HG03558 (cell line): ENCODE results near the gene NRG3.

Experiments
- ATAC-seq: cut with Tn5 transposase; IDR thresholded peaks from one replicate; pipeline ENCODE4 v1.9.1; 2021; ENCODE audit warnings: moderate number of reproducible peaks; ENCODE audit not compliant: unreplicated experiment; ENCODE audit errors: extremely low read depth

NRG3 gene

DNA sequence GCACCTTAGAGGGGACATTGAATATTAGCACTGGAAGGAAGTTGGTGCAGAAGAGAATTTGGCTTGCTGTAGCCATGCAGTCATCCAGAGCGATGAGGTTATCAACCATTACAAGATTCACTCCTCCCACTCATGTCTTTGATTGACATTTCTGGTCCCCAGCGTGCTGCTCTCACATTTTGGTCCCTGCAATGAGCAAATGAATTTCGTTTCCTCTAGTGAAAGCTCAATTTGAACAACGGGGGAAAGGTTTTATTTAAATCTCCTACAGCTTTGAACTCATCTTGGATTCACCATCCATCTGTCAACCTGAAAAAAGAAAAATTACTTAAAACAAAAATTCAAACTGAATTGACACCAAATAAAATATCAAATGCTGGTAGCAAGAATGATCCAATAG, 975.2 kb downstream of the NRG3 start:
- no peak for ATAC-seq

DNA sequence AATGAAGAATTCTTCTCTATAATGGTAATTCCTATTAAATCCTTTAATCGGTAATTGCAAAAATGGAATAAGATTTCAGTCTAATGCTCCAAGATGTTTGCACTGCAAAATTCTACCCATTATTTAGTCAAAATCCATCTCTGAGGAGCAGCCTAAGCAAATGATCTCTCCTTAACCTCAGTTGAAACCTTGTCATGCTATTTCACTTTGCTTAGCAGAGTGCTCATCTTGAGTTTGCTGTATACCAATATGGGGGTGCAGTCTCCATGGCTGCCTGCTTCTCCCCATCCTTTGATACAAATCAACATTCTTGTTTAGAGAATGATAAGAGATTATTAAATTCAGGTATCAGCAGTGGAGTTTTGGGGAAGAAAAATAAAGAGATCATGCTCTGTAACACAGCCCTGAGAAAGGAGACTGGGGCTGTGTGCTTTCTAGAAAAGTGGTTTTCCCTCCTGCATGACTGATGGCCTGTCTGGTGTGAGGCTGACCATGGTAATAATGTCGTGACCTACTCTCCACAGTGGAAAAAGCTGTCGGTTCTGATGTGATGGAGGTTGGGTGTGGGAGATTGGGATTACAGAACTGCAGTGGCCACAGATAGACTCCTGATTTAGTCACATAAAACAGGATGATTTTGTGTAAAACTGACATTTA, 982.1 kb downstream of the NRG3 start:
- ATAC-seq, result no peak

DNA sequence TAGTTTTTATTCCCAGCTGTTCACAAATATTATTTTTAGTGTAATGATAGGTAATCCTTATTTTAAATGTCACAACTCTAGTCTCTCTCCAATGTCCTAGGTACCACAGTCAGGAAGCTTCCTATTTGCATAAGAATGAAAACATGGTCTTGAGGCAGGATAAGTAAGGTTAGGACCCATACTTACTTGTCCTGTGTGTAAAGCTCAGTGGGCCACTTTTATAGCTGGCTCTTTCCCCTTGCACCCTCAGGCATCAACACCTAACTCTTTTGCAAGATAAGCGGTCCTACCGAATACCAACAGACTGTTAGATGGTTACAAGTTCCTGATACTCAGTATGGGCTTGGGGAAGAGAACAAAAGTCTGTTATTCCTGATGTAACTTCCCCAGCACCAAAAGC, 986.9 kb downstream of the NRG3 start:
- ATAC-seq, result no peak

DNA sequence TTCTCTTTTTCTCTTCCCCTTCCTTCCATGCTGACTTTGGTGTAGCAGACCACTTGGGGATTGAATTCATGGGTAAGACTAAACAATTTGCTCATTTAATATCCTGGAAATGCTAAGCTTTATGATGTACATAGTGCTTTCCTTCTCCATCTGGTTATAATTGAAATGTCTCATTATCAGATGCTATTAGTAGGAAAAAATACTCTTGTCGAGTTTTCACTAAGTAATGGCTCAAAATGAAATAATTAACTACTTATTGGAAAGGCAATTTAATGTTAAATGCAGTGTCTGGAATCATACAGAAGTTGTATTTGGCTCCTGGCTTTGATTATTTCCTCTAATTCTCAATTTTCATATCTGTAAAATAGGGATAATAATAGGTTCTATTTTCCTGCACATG, 990.4 kb downstream of the NRG3 start:
- no peak for ATAC-seq

DNA sequence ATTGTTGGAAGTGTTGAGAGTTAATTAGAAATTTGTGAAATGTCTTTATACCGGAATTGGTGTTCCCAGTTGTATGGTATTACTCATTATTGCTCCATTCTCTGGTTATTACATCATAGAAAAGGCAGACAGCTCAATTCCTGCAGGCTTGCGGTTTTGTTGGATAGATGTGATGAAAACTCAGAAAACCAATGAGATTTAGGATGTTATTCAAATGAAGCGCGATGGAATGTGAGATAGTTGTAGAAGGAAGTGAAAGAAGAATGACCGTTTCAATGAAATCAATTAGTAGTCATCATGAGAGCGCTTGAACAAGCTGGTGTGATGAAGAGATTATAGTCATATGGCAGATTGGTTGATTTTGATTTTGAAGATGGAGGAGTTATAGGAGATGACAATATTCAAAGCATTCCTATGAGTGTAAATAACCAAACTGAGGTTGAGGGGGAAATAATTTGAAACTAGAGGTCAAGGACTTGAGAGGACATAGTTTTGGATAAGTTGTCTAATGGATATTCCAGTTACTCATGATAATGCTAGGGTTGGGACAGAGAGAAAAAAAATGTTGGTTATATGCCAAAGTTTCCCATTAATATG, 991.5 kb downstream of the NRG3 start:
- no peak for ATAC-seq

DNA sequence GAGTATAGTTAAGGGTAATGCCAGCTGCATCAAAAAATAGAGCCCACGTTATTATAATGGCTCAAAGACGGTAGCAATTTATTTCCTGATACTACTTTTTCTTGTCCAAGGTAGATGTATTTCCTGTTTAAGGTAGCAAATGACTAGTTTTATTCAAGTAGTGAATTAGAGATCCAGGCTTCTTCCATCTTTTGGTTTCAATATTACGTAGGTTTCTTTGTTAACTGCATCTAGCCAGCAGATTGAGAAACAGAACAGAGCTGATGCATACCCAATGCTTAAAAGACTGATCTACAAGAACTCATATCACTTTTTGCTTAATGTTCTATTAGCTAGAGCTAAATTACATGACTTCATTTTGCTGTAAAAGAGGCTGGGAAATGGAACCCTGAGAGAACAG, 992.1 kb downstream of the NRG3 start:
- ATAC-seq, result no peak

DNA sequence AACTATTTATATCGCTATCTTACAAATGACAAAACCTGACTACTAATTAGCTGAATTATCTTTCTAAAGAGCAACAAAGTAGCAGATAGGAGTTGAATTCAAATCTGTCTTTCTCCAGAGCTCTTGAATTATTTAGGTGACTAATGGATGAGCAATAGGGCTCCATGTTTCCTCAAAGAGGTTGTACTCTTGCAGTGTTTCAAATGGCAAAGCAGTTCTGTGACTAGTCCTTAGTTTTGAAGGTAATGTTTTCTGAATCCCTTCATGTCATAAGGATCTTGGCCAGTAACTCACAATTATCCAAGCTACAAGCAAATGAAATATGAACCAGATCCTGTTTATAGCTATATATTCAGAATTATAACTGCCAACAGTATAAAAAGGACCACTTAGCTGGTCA, 999.7 kb downstream of the NRG3 start:
- no peak for ATAC-seq

DNA sequence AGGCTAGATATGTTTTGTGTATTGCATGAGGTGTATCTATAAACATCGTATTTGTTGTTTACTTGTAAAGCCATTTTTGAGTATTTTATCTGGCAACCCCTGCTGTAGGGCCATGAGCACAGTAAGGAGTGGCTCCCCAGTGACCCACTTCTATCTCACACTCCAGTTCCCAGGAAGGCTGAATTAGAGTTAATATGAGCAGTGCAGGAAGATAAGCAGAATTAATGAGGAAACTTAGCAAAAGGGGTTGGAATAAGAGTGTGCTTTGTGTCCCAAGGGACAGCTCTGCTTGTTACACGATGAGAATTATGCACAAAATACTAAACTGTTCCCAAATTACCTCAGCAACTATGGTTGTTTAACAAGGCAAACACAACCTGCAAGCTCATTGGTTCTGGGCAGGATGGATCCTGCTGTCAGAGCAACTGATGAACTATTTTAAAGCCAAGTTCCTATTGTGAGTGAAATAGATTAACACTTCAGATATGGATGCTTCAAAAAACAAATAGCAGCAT, 1005.8 kb downstream of the NRG3 start:
- no peak for ATAC-seq

DNA sequence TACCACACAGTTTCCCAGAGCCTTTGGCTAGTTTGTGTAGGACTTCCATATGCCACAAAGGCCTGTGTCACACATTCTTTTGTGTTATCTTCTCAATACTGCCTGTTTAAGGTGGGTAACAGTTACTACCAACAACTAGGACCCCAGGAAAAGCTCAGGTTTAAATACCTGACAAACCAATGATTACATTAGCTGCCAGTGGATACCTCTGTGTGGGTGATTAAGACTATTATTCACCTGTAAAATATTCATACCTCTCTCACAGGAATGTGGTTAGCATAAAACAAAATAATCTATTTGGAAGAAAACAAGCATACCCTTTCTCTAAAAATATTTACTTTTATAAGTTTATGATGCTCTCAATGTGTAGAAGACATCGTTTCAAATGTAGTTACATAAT, 1007.7 kb downstream of the NRG3 start:
- ATAC-seq, result no peak

DNA sequence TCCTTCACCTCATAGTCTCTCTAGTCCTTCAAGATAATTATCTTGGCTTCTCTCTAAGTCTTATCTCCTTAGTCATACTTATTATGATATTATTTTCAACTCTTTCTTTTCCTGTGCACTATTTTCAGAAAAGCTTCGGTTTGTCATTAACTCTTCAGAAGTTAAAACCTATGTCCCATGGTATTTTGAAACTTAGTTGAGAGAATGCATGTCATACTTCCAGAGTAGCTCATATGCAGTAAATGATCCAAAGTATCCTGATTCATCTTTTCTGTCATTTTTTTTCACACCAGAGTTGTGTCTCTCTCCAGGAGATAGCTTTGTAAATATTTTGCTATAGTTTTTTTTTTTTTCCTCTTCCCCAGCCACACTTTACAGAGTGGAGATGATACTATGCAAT, 1008.6 kb downstream of the NRG3 start:
- ATAC-seq, result no peak

DNA sequence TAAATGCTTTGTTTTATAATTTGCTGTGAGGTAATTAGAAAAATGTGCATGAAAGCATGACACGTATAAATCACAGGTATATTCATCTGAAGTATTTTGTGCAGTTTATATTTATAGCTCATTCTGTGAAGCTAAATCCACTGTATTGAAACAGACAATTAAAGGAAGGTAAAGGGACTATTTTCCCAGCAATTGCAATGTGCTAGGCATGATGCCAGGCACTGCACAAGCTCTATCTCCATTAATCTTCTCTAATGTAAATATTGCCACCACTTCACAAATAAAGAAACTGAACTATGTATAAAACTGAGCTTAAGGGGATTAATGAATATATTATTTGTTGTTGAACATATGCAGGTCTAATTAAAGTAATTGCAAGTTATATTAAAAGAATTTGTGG, 1012.5 kb downstream of the NRG3 start:
- ATAC-seq, result no peak

DNA sequence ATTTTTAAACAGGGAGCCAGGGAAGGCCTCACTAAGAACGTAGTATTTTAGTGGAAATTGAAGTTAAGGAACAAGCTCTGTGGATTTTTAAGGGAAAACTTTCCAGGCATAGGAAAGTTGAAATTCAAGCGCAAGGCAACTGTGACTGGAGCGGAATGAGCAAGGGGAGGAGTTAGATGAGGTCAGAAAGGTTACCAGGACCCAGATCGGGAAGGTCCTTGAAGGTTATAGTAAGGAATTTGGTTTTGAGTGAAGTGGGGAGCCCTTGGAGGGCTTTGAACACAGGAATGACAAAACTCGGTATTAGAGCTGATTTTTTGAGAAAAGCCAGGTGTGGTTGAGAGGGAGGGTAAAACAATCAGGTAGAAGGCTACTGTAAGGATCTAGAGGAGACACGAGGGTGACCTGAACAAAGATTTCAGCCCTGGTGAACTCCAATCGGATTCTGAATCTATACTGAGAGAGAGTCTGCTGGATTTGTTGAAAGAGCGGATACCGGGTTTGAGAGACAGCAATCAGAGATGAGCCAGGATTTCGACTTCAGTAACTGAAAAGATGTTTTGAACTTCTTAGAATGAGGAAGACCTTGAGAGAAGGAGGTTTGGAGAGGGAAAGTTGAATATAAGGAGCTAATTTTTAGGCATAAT, 1013.9 kb downstream of the NRG3 start:
- no peak for ATAC-seq

DNA sequence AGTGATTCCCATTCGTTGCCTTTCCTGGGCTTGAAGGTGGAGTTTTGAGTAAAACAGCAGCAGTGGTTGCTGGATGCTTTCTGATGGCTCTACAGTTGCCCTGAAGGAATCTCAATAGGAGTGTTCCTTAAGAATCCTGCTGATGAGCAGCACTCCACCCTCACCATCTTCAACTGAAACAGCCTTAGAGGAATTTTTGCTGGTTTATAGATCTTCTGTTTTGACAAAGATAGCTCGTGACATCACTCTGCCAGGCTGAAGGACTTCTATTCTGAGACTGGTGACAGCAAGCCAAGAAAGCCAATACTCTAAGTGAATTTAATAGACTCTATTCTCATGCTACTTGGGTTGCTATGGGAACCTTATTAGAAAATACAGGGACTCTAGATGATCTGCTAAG, 1014.7 kb downstream of the NRG3 start:
- ATAC-seq, result no peak

DNA sequence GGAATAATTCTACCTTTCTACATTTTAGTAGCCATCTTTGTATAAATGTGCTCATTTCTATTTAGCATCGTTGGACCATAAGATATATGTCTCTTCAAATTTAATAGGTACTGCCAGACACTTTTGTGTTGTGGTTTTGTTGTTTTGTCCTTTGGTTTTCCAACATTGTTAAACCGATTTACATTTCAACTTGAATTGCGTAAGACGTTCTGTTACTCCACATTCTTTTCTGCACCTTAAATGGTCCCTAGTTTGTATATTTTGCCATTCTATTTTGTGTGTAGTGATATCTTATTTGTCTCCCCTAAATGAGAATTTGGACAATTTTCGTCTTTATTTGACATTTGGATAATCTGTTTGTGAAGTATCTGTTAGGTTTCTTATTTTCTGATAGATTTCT, 1015.6 kb downstream of the NRG3 start:
- no peak for ATAC-seq

DNA sequence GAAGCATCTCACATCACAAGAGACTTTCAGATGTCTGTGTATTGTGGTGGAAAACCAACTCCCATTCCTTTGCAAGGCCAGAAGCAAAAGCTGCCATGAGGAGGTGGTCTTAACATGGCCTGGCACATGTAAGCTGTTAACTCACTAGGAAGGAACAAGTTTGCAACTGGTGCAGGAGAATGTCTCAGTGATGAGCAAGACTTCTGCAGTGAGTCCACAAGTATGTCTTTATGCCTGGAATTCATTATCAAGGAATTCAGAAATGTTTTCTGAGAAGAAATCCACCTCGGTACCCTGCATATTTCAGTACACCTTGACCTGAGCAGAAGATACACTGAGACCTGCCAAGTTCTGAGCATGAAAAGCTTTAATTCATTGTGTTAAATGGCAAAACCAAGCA, 1033.1 kb downstream of the NRG3 start:
- ATAC-seq, result no peak

DNA sequence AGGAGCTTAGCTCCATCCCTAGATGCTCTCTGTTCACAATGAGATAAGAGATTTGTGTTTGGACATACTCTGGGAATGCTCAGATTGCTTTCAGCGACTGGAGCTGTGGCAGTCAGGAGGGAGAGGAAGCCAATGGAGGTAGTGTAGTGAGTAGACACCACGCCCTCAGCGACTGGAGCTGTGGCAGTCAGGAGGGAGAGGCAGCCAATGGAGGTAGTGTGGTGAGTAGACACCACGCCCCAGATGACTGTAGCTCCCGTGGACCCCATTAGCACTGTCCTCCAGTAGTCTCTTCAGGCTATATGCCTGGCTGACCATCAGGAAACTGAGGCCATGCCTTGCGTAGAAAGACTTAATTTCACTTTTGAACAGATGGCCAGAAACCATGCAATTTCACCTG, 1033.8 kb downstream of the NRG3 start:
- no peak for ATAC-seq

DNA sequence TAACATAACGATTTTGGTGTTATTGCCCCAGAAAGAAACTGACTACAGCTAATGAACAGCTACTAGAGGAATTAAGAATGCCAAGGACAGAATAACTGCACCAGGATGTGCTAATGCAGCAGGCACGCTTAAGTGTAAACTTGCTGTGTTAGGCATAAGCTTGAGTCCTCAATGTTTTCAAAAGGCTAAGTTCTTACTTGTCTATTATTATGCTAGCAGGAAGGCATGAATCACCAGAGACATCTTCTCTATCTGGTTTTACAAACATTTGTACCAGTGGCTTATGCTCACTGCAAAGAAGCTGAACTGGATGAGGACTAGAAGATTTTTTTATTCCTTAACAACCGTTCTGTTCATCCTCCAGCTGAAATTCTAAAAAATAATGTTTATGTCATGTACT, 1035.3 kb downstream of the NRG3 start:
- ATAC-seq, result no peak

DNA sequence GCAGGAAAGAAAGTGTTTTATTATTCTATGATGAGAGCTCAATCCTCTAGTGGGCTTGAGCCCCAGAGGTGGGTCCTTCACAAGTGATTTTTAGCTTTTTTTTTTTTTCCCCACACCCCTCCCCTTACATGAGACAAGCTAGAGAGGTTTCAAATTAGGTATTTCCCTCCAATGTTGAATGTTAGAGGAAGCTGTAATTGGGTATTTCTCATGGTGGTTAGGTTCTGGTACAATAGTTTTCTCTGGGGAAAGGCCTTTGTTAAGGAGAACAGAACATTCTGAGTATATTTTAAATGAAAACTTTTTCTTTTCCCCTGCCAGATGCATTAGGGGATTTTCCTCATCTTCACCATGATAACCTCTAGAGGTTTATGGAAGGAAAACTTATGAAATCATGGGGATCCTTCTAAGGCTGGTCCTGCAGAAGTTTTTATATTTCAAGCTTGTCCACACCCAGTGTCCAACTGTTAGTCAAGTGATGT, 1039.7 kb downstream of the NRG3 start:
- ATAC-seq, result no peak

DNA sequence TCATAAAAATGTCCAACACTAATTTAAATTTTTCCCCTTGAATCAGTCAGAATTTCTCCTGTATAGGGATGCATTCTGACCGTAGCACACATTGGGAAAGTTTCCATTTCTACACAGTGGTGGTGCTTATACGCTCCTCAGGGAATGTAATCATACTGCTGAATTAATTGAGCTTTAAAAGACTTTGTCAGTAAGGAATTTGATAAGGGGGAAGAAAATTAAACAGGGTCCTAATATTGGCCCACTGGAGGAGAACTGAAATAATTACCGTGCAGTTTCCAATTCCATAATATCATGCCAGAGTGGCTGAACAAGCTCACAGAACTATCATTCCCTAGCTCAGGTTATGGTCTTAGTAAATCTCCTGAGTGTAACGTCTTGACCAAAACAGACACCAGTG, 1041.9 kb downstream of the NRG3 start:
- ATAC-seq, result no peak

DNA sequence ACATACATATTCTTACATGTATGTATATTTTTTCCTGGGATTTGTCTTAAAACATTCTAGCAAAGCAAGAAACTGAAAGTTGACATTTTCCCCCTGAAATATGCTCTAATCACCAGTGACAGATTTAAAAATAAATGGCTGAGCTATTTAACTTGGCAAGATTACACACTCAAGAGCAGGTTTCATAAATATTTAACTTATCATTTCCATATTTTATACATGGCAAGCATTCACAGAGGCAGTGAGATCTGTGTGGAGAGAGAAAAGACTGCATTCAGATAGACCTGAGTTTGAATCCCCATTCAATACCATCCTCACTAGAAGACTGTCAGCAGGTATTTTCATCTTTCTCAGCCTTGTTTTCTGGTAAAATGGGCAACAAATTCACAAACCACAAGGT, 1043.0 kb downstream of the NRG3 start:
- ATAC-seq, result no peak

DNA sequence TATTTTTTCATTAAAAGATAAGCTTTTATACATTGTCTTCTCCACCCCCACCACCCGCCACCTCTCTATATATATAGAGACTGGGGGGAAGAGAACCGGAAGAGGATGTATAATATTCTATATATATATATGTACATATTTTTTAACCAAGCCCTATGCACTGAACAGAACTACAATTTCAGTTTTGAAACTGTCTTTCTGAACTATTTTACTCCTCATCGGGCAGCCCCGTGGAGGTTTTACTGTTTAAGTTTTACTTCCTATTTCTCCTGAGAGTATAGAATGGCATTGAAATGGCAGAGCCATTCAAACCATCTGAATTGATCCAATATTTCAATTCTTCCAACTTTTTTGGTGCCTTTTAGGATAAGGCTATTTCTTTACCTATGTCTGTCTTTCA, 1047.1 kb downstream of the NRG3 start:
- no peak for ATAC-seq

DNA sequence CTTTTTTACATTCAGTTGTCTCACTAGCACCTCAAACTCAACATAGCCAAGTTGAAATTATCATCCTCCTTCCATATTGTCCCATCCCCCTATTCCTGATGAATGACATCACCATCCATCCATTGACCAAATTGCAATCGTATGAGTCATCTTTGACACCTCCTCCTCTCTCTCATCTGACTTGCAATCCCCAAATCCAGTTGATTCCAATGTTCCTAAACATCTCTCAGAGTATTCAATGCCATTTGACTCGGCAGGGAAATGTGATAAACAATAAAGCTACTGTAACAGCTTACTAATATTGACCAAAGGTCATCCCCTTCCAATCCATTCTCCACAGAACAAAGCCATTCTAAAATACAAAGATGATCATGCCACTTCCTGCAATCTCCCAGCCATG, 1047.8 kb downstream of the NRG3 start:
- no peak for ATAC-seq
